Tibial nerve (tissue), 4 donors: ENCODE measurements around the gene ICAM3. TPM values are rescaled to one million over a fixed set of nuclear protein-coding genes. Genes with fewer than 3 reads are reported as not detected.

Experiments used
- DNase-seq, 2 donors: peaks; one replicate each; pipeline ENCODE4 v3.0.0-alpha.2; 2019; ENCODE audit warnings: low spot score in 2 of 2
- H3K27ac ChIP-seq, 4 donors: fragments of 200-600 bp; sonication (generic) in 3 of 4; one replicate each; pipeline ENCODE4 v1.5.1; 2017 to 2019; ENCODE audit warnings: mild to moderate bottlenecking in 1 of 4
- H3K27me3 ChIP-seq, 2 donors: fragments of 200-600 bp; sonication (generic) in 1 of 2; one replicate each; pipeline versions ENCODE4 v1.5.1 to v1.6.0; 2017 to 2019
- H3K36me3 ChIP-seq, 3 donors: fragments of 200-600 bp; sonication (generic); one replicate each; pipeline ENCODE4 v1.5.1; 2018 to 2019
- H3K4me1 ChIP-seq, 4 donors: fragments of 200-600 bp; sonication (generic) in 3 of 4; one replicate each; pipeline ENCODE4 v1.5.1; 2017 to 2019
- H3K4me3 ChIP-seq, 4 donors: fragments of 200-600 bp; sonication (generic) in 3 of 4; one replicate each; pipeline ENCODE4 v1.5.1; 2017 to 2019; ENCODE audit warnings: mild to moderate bottlenecking in 1 of 4, moderate library complexity in 1 of 4
- H3K9me3 ChIP-seq, 4 donors: fragments of 200-600 bp; sonication (generic) in 3 of 4; one replicate each; pipeline ENCODE4 v1.5.1; 2017 to 2019
- EP300 ChIP-seq, 2 donors: sonication (generic); formaldehyde crosslinking; IDR thresholded peaks; one replicate each; pipeline ENCODE4 v1.6.1; 2017; ENCODE audit warnings: antibody characterized with exemption in 2 of 2, mild to moderate bottlenecking in 1 of 2
- POLR2A ChIP-seq, 2 donors: fragments of 450-650 bp; IDR thresholded peaks; one replicate each; pipeline ENCODE4 v1.6.1; 2017; ENCODE audit warnings: antibody characterized with exemption in 2 of 2, mild to moderate bottlenecking in 2 of 2, moderate library complexity in 2 of 2
- WGBS, 2 donors: methylation state at CpG; one replicate each; pipeline ENCODE4 v1.1.5; 2018; 5-methylcytosine and 5-hydroxymethylcytosine counted together
- total RNA-seq, 4 donors: library from RNA; depleted of rRNA; stranded (reverse); fragments of >200 nt; gene quantifications; one replicate each; pipeline ENCODE4 v1.1.0, GENCODE V29; 2016
- TF ChIP-seq, protein P1 (sequence below), 5 experiments: fragments of 200-600 bp in 3 of 5; fragments of 450-650 bp in 2 of 5; sonication (generic) in 3 of 5; IDR thresholded peaks; one replicate each; pipeline ENCODE4 v1.5.1; 2016 to 2019; ENCODE audit warnings: antibody characterized with exemption in 5 of 5, mild to moderate bottlenecking in 3 of 5, moderate library complexity in 2 of 5

The ICAM3 gene
- total RNA-seq, 4 donors from 2014 or later = 3.1 to 9.8 (median 3.3) TPM

DNA sequence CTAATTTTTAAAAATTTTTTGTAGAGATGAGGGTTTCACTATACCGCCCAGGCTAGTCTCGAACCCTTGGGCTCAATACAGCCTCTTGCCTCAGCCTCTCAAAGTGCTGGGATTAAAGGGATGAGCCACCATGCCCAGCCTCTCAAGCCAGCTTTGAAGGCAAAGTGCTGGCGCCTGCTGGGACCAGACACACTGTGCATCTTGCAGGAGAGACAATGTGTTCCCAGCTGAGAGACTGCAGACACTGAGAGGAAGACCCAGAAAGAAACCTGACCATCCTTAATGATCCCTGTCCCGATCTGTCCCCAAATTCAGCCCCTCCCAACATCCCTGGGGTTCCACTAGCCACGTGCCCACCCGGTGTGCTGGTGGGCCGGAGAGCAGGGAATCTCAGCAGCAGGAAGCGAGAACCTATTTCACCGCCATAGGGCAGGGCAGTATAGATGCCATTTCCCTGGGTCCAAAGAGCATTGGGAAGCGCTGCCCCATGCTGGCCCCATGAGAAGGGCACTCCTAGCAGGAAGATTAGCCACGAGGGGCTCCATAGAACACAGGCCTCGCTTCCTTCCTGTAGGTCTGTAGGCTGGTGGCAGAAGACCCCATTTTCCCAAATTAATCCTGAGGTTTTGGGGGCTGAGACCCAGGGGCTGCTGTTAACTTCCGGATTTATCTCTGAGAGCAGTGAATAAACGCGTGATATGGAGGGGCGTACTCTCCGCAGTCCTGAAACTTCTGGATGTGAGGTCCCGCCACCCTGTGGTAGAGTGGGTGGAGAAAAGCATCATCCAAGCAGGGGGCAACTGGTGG is 7.1 kb downstream of the ICAM3 start:
- TF ChIP-seq EP300 (IDR thresholded peaks at IDR 0.05) = no peak
- Histone ChIP-seq H3K9me3 (no peaks in the 10 kb centered on the region), H3K4me3 (peak overlapping the region; percentile 69 to 92 (median 91)), H3K27ac (peak overlapping the region; percentile 80 to 99 (median 94)), H3K4me1 (peaks cover 0 to 32% (median 13%) of the 10 kb centered on the region in 4 donors), H3K27me3 (no peaks in the 10 kb centered on the region), H3K36me3 (peaks cover 3 to 36% (median 12%) of the 10 kb centered on the region in 3 donors)
- 31% methylated on average over 17 to 18 of the region's 18 CpGs for WGBS, 2 donors
- DNase-seq = no peak

- H3K4me3 ChIP-seq = no peak overlapping the region
- TF ChIP-seq POLR2A (IDR thresholded peaks at IDR 0.05) = no peak
- TF ChIP-seq, protein P1, sequence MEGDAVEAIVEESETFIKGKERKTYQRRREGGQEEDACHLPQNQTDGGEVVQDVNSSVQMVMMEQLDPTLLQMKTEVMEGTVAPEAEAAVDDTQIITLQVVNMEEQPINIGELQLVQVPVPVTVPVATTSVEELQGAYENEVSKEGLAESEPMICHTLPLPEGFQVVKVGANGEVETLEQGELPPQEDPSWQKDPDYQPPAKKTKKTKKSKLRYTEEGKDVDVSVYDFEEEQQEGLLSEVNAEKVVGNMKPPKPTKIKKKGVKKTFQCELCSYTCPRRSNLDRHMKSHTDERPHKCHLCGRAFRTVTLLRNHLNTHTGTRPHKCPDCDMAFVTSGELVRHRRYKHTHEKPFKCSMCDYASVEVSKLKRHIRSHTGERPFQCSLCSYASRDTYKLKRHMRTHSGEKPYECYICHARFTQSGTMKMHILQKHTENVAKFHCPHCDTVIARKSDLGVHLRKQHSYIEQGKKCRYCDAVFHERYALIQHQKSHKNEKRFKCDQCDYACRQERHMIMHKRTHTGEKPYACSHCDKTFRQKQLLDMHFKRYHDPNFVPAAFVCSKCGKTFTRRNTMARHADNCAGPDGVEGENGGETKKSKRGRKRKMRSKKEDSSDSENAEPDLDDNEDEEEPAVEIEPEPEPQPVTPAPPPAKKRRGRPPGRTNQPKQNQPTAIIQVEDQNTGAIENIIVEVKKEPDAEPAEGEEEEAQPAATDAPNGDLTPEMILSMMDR (IDR thresholded peaks at IDR 0.05) = no peak
- TF ChIP-seq EP300 (IDR thresholded peaks at IDR 0.05) = no peak
- no peaks in the 10 kb centered on the region for H3K9me3 ChIP-seq
- peaks cover 3 to 64% (median 28%) of the 10 kb centered on the region in 3 donors for H3K36me3 ChIP-seq
- no peaks in the 10 kb centered on the region for H3K27me3 ChIP-seq
- no peak overlapping the region for H3K27ac ChIP-seq
- no peak for DNase-seq
- peaks cover 0 to 23% (median 13%) of the 10 kb centered on the region in 4 donors for H3K4me1 ChIP-seq
- WGBS, 2 donors = 92 to 97% methylated on average over 13 of the region's 13 CpGs
Observed at GRCh38 chr19:10329555-10329954, 9.9 kb downstream of the ICAM3 start.

DNA sequence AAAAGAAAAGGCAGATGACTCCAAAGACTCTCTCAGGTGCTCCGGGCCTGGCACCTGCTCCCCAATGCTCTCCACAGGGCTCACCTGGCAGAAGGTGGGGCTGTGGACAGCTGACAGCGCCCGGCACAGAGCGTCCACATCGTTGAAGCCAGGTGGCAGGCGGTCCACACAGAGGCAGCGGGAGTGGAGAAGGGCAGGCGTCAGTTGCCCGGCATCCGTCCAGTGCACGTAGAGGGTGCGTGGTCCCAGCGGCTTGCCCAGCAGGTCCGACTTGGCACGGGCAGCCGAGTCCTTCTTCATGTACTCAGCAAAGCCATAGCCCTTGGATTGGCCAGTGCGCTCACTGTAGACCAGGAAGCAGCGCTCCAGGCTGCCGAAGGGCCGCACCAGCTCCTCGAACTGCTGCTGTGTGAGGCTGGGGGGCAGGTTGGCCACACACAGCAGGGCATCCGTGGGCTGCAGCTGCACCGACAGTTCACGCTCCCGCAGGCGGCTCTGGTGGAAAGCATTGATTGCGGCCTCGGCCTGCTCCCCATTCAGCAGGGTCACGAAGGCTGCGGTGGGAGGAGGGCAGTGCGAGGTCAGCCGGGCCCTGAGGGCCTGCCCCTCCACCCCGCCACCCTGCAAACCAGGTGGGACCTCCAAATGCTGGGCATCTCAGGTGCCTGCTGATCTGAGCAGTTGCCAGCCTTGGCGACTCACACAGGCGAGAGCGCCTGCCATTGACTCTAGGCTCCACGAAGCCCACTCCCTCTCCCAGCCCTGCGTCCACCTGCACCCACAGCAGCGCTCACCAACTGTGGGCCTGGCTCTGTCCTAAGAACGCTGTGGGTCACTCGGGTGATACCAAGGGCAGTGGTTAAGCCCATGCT is 10.6 kb downstream of the ICAM3 start:
- no peak for DNase-seq
- no peak overlapping the region for H3K27ac ChIP-seq
- no peak overlapping the region for H3K4me3 ChIP-seq
- no peaks in the 10 kb centered on the region for H3K9me3 ChIP-seq
- H3K27me3 ChIP-seq = no peaks in the 10 kb centered on the region
- H3K4me1 ChIP-seq = peaks cover 0 to 17% (median 10%) of the 10 kb centered on the region in 4 donors
- H3K36me3 ChIP-seq = peaks cover 3 to 71% (median 28%) of the 10 kb centered on the region in 3 donors
- WGBS, 2 donors = 91 to 93% methylated on average over 21 to 34 of the region's 41 CpGs
- TF ChIP-seq EP300 (IDR thresholded peaks at IDR 0.05) (no peak), POLR2A (IDR thresholded peaks at IDR 0.05) (no peak)
- TF ChIP-seq, protein P1 (IDR thresholded peaks at IDR 0.05) = no peak

- Histone ChIP-seq H3K27ac (no peak overlapping the region), H3K27me3 (no peaks in the 10 kb centered on the region), H3K36me3 (peaks cover 3 to 81% (median 34%) of the 10 kb centered on the region in 3 donors), H3K4me1 (peaks cover 0 to 14% (median 10%) of the 10 kb centered on the region in 4 donors), H3K4me3 (no peak overlapping the region), H3K9me3 (no peaks in the 10 kb centered on the region)
- WGBS, 2 donors = 88 to 94% methylated on average over 7 of the region's 7 CpGs
- TF ChIP-seq, protein P1 (IDR thresholded peaks at IDR 0.05) = no peak
- no peak for TF ChIP-seq EP300 (IDR thresholded peaks at IDR 0.05)
- no peak for TF ChIP-seq POLR2A (IDR thresholded peaks at IDR 0.05)
- DNase-seq = no peak
Observed at GRCh38 chr19:10327793-10328192, 11.6 kb downstream of the ICAM3 start.

DNA sequence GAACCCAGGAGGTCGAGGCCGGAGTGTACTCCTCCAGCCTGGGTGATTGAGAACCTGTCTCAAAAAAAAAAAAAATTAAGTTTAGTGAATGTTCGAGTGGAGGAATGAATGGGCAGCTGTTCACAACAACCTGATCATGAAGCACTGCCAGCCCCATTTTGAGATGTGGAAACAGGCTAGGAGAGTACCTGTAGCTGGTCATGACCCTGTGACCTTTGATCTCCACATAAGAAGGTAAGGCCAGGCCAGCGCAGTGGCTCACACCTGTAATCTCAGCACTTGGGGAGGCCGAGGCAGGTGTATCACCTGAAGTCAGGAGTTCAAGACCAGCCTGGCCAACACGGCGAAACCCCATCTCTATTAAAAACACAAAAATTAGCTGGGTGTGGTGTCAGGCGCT is 13.7 kb downstream of the ICAM3 start:
- Histone ChIP-seq H3K27ac (no peak overlapping the region), H3K4me3 (no peak overlapping the region), H3K9me3 (no peaks in the 10 kb centered on the region), H3K27me3 (no peaks in the 10 kb centered on the region), H3K4me1 (no peaks in the 10 kb centered on the region), H3K36me3 (peaks cover 5 to 100% (median 47%) of the 10 kb centered on the region in 3 donors)
- 90 to 92% methylated on average over 8 of the region's 8 CpGs for WGBS, 2 donors
- DNase-seq = no peak
- TF ChIP-seq EP300 (IDR thresholded peaks at IDR 0.05) (no peak), POLR2A (IDR thresholded peaks at IDR 0.05) (no peak)
- TF ChIP-seq, protein P1 (IDR thresholded peaks at IDR 0.05) = no peak
